HG02678 (cell line): Measurements from ENCODE around the gene POC1B.

Experiments
- ATAC-seq: cut with Tn5 transposase; IDR thresholded peaks from one replicate; pipeline ENCODE4 v1.9.1; 2021; ENCODE audit warnings: mild to moderate bottlenecking, moderate library complexity; ENCODE audit not compliant: unreplicated experiment

Gene POC1B

GRCh38 chr12:89525824-89526770 lies at the start of gene POC1B:
Gene POC1B, minus strand, starts transcription at chr12:89526047. Its CDS starts 152 bp downstream, at chr12:89525895.
- ATAC-seq = peak; percentile 67

DNA sequence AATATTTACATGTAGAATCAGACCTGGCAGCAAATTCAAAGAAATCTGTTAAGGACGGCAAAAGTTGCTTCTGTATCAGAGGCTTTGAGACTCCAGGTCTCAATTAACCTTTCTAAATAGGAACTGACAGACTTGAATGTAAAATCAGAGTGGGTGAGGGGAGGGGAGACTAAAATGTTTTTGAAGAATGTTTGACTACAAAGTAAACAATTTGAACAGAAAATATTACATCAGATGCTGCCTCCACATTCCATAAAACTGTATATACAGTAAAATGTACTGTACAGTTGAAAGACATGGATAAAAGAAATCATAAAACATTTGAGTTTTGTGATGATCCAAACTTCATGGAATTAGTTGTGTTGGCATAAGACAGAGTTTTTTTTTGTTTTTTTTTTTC lies 49.5 kb upstream of the POC1B start:
- ATAC-seq = no peak

DNA sequence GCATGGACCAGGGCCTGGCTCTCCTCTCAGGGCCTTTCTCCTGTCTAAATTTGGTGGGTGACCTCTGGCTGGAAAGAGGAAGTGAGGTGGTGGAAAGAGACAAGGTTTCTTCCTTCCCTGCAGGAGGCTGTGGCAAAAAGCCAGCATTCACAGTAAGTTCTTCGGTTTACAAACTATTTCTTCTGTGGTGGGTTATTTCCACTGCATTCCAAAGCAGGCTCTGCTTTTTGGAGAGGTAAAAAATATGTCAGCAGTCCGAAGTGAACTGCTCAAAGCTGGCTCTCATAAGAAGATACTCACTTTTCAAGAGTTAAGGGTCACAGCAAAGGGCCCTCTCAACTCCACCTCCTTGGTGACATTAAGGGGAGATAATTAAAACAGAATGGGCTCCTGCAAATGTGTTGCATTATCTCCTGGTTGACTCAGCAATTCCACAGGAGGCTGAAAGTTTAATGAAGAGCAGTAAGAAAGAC lies 48.9 kb upstream of the POC1B start:
- ATAC-seq = no peak

DNA sequence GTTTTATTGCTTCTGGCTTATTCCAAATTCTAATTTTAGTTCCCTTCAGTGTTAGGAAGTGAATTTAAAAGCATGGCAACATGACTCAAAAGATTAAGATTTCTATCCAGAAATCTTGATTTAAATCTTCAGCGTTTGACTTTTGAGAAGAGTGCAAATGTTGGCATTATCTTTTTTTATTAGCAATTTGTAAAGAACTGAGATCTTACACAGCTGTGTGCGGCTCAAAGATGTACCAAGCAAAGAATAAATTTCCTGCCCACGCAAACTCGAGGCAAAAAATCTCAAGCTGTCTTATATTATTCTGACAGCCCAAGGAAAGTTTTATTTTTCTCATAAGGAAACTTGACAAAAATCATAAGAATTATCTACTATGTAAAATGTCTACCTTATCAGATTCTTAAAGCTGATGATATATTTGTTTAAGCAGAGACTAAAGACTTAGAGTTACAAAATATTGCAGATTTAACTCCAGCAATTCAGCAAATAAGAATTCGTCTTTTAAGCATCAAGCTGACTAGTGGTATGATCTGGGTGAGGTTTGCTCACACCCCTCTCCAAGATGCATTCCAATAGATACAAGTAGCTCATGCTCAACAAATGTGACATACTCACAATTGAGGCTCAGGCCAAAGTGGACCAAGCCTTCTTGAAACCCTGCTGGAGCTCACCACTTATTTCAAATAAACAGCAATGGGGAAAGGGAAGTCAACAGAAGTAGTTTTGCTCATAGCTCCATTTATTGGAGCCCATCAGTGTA lies 47.4 kb upstream of the POC1B start:
- ATAC-seq = no peak

DNA sequence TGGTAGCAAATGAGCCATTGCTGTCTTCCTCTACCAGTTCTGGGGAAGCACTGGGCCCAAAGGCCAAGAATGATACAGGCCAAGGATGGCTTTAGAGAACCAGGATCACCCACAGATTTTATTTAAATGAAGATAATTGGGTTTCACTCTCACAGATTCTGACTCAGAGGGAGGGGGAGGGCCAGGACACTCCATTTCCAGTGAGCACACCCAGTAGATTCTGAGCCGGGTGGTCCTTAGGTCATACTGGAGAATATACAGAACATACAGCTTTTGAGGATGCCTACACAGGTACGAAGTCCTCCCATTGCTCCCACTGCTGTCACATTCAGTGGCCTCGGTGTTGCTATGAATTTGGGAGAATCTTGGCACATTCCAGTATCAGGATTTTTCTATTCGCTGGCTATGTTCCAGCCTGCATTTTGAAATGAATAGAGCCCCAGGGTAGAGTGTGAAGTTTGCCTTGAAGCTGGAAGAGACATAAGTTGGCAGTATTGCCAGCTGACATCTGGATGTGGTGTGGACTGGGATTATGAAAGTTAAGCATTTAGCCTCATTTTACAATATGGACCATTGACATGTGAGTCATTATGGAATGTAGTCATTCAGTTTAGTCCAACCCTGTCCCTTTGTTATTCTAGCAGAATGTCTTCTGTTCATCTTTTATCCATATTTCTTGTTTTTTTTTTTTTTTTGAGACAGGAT lies 45.8 kb upstream of the POC1B start:
- ATAC-seq = no peak

- no peak for ATAC-seq
These were observed 42.6 kb upstream of the POC1B start for GRCh38 chr12:89568484-89568883.

DNA sequence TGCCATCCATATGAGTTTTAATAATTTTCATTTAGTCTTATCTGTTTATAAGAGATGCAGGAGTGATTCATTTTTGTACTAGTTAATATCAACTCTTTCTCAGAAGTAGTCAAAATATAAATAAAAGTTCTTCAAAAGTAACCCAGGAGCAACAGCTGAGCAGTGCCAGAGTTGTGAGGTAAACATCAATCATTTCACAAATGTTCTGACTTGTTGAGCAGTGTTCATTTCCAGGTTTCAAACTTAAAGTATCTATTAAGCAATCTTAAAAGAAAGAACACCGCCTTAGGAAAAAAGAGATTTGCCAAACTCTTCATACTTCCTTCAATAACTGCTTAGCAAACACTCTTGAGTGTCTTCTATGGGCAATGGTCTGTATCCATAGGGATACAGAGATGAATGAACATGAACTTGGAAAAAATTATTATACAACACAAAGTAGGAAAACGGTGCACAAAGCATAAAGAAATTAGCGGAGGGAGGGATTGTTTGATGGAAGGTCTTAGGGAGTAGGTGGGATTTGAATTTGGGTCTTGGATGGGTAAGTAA lies 41.9 kb upstream of the POC1B start:
- no peak for ATAC-seq

DNA sequence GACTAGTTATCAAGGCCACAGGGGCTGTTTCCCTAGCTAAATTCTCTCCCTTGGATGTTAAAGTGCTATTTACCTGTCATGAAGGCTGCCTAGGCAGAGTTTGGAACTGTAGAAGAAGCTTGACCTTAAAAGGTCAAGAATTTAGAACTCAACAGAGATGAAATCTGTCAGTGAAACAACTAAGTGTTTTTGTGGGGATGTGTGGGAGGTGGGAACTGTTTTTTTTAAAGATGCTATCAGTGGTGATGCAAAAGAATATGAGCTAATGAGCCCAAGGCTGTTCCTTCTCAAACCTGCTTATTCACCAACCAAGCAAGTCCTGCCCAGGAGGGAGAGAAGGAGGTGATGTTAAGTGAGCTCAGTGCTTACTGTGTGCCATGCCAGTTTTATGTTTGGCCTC lies 40.8 kb upstream of the POC1B start:
- no peak for ATAC-seq

GRCh38 chr12:89565002-89565401 lies 39.2 kb upstream of the POC1B start:
- ATAC-seq = no peak

DNA sequence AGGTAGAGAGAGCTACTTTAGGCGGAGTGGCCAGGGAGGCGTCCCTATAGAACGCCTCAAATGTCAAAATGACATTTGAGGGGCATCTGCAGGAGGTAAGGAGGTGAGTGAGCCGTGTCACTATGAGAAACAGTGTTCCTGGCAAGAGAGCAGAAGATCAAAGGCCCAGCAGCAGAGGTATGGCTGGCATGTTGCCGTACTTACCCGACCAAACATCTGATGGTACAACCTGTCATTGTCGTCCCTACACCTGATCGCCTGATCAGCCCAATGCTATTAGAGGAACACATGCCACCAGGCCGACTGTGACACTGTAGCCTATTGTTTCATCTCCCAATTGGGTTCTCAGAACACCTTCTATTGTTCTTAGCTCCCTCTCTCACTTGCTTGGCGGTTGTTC lies 33.9 kb upstream of the POC1B start:
- no peak for ATAC-seq

DNA sequence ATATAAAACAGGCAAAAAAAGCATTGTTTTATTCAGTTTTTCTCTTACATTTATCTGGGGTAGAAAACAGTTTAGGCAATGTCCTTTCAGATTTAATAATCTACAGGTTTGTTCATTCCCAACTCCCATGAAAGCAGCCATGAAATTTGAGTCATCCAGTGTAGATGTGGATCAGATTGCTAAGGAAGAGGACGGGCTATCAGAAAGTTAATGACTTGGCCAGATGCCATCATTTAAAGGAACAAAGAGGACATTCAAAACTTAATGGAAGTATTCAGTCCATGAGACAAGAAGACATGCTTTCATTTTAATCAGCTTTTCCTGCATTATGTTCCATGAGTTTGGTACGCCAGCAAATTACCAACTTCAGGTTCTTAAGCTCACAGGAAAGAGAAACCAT lies 31.1 kb upstream of the POC1B start:
- ATAC-seq = no peak

- ATAC-seq = no peak
These were observed 26.5 kb upstream of the POC1B start for GRCh38 chr12:89552376-89552775.

GRCh38 chr12:89551747-89552146 lies 25.9 kb upstream of the POC1B start:
- no peak for ATAC-seq

DNA sequence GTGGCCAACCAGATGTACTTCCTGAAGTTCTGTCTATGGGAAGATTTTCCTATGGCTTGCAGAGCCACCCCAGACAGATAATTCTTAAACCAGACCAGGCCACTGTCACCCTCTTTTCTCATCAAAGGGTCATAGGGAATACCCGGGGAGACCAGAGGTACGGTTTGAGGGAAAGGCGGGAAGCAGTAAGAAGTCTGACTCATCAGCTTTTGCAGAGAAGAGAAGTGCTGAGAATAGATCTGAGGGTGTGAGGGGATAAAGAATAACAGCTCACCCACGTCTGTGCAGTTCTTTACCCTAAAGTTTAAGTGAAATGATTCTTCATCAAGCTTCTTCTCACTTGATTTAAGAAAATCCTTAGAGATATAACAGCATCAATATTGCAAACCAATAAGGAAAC lies 21.3 kb upstream of the POC1B start:
- no peak for ATAC-seq

- no peak for ATAC-seq
These were observed 20.3 kb upstream of the POC1B start for GRCh38 chr12:89546151-89546550.

DNA sequence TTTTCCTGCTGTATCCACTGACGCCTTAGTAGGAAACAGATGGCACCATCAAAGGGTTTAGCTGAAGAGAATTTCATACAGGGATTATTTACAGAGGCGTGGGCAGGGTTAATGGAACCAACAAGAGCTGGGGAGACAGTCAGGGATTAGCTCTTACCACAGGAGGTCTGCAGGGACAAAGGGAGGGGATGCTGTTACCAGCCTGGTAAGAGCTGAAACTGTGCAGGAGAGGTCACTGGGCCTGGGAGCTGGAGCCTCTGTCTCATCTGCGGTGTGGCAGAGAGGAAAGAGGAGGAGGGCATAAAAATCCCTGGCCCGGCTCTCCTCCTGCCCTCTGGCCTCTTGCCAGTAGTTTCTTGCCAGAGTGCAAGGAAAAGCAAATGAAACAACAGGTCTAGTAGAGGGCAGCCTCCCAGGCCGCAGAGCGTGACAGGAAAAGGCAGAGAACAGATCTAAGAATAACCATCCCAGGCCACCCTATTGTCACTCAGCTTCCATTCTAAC lies 18.9 kb upstream of the POC1B start:
- no peak for ATAC-seq

- no peak for ATAC-seq
These were observed 18.2 kb upstream of the POC1B start for GRCh38 chr12:89544022-89544421.

DNA sequence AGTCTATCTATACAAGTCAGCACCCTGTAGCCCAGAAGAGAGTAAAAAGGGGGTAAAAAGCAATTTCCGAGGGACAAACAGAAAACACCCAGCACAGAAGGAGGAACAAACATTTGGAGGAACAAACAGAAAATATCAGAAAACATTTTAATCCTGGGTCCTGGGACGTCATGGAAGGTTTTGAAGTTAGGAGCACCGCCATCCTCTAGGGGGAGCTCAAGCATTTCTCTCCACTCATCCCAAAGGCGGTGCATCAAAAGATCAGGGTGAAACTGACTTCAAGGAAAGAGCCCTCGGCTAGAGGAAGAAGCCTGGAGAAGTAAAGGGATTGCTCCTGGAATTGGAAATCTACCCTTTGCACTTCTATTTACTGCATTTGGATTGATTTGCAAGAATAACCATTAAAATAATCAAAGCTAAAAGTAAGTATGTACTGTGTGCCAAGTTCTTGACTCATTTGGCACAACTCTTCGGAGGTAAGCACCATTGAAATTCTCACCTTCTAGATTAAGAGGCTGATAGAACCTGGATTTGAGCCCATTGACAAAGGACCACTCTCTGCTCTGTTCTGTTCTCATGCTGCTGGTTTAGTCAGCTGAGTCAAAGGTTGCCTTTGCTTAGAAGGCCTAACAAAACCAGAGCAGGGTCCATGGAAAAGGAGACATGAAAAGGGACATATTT lies 17.2 kb upstream of the POC1B start:
- ATAC-seq = peak; percentile 72

- no peak for ATAC-seq
These were observed 16.4 kb upstream of the POC1B start for GRCh38 chr12:89542236-89542635.

GRCh38 chr12:89540586-89540985 lies 14.7 kb upstream of the POC1B start:
- no peak for ATAC-seq
